HFF-Myc (cell line): ENCODE data around the gene VEZF1.

Experiments
- DNase-seq: peaks from one replicate; pipeline ENCODE4 v3.0.0-alpha.2; 2011; ENCODE audit warnings: low read depth; ENCODE audit errors: extremely low read depth
- H3K4me3 ChIP-seq: replicated peaks from 2 replicates; pipeline ENCODE4 v1.5.1; 2011; ENCODE audit warnings: low read depth, mild to moderate bottlenecking, control low read depth, low read length
- CTCF ChIP-seq: IDR thresholded peaks from 2 replicates; pipeline ENCODE4 v1.5.1; 2012; ENCODE audit warnings: mild to moderate bottlenecking, low read depth, low read length, control low read depth; ENCODE audit errors: missing control alignments

VEZF1 gene

DNA sequence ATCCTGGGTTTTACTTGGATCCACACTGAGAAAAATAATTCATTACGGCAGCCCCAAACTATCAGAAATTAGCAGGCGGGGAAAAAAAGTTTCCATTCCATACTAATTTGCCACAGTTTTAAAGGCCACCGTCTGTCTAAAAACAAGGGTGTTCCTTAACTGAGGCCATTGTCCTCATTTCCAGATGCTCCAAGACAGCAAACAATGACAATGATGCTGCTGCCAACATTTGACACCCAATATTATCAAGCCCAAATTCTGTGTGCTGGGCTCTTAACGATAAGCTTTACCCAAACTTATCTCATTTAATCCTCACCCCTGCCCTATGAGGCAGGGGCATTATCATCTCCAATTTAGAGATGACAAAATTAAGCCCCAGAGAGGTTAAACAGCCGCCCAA, 59.1 kb downstream of the VEZF1 start:
- no peak for TF ChIP-seq CTCF
- no peak for DNase-seq
- H3K4me3 ChIP-seq, result no peak overlapping the region

DNA sequence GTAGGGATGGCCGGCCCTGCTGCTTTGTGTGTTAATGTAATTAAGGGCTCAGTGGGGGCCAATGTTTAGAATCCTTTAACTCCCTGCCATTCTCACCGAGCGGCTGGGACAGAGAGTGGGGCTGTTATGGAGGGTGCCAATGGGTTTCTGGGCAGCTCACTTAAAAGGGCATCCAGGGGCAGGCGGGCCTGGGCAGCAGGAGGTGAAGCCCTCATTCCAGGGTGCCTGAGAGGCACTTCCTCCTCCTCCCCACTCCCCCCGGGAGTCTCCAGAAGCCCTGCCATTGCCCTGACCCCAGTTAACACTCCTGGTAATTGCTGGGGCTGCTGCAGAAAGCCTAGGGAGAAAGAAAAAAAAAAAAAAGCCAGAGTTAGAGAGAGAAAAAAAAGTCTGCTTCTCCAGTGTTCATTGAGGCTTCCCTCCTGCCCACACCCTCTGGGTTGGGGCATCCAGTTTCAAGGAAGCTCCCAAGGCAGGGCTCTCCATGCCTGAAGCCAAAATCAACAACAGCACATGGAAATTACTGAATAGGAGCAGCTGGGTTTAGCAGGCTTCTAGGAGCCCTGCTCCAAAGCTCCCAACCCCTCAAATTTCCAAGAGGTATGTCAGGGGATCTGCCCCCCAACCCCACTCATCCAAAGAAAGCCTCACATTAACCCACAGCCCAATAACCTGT, 60.9 kb downstream of the VEZF1 start:
- no peak for TF ChIP-seq CTCF
- no peak for DNase-seq
- no peak overlapping the region for H3K4me3 ChIP-seq

DNA sequence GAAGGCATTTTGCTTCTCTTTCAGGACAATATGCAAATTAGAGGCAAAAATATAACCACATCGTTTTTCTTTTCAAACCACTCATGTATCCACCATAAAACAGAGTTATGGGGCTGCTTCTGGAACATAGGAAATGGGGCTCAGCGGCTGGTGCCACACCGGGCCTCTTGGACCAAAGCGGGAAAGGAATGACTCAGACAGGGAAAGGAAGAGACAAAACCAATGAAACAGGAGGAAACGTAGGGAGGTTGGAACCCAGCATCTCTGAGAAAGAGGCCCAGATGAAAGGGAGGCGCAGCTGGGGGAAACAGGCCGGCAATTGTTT, 61.4 kb downstream of the VEZF1 start:
- no peak for TF ChIP-seq CTCF
- no peak overlapping the region for H3K4me3 ChIP-seq
- DNase-seq, result no peak

DNA sequence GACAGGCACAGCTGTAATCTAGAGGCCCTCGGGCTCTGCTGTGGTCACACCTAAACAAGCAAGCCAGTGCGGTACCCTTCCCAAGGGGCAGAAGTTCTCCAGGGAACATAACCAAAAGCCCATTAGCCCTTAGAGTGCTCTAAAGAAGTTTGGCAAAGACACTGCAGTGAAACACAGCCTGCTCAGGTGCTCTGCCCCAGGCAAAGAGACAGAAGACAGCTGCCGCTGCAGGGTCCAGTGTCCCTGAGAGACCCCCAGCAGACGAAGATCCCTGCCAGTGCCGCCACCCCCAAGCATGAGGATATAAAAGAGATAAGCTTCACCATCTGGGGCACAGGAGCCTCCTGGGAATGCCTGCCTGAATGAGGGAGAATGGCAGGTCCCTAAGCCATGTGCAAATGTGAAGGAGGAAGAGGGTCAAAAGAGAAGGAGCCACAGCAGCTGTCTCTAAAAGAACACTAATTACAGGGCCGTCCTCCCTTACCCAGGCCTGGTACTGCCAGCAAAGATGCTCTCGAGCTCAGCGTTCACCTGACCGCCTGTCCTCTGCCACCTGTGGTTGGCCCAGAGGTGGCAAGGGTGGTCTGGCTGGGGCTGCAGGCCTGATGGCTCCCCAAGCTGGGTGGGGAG, 62.6 kb downstream of the VEZF1 start:
- DNase-seq, result no peak
- no peak for TF ChIP-seq CTCF
- H3K4me3 ChIP-seq, result no peak overlapping the region

GRCh38 chr17:57924677-57925076, 63.4 kb downstream of the VEZF1 start:
- no peak for DNase-seq
- TF ChIP-seq CTCF, result no peak
- no peak overlapping the region for H3K4me3 ChIP-seq
